ENCODE measurements around the gene C10orf67.

C10orf67 gene

DNA sequence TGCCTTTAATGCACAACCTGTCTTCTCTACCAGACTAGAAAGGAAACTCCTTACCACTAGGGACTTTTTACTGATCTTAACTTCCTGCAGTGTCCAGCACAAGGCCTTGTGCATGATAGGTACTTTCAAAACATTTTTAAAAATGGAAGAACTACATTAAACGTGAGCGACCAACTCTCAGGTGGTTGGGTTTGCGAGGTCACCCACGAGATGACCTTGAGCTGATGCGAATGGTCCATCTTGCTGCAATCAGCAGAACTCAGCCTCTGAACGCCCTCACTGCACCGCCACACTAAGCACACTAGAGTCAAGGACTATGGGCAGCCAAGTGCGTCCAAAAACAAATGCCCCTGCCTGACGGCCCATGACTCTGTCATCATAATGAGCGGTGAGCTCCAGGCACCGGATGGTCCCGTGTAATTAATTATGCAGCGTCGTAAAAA is 187.3 kb downstream of the C10orf67 start:
- DNase-seq = no peak

DNA sequence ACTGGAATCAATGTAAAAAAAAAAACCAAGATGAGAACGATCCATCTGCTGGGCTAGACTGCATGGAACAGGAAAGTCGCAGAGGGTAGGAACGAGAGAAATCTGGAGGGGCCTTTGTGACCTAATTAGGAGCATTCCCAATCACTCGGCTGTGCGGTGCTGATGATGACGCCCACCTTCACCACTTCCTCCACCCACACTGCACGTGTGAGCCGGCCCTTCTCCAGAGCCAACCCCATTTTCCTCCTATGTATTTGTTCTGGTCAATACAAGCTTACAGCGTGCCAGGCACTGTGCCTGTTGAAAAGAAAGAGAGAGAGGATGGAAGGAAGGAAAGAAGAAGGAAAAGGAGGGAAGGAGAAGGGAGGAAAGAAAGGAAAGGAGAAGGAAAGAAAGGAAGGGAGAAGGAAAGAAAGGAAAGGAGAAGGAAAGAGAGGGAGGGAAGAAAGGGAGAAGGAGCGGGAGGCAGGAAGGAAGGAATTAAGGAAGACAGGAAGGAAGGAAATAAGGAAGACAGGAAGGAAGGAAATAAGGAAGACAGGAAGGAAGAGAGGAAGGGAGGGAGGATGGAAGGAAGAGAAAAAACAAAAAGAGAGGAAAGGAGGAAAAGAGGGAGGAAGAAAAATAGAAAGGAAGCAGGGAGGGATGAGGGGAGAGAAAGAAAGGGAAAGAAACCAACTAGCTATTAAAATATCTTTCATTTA is 188.0 kb downstream of the C10orf67 start:
- DNase-seq = no peak

GRCh38 chr10:23155169-23155568 is 189.4 kb downstream of the C10orf67 start:
- DNase-seq = no peak
